HEK293 (cell line): Measurements from ENCODE around the gene SPATA6L.
A peak's percentile ranks its signal among the peaks of the same experiment; 100 is the strongest.

Source experiments
- KLF9 ChIP-seq: fragments of 450-650 bp; formaldehyde crosslinking; IDR thresholded peaks from 2 replicates; pipeline ENCODE4 v1.5.1; 2016; ENCODE audit warnings: missing biosample characterization, missing genetic modification characterization, low read depth
- MZF1 ChIP-seq: fragments of 450-650 bp; formaldehyde crosslinking; IDR thresholded peaks from 2 replicates; pipeline ENCODE4 v1.5.1; 2017; ENCODE audit warnings: missing biosample characterization, missing genetic modification characterization, borderline replicate concordance
- ZBTB44 ChIP-seq: fragments of 450-650 bp; IDR thresholded peaks from 2 replicates; pipeline ENCODE4 v1.5.1; 2018; ENCODE audit warnings: missing biosample characterization, mild to moderate bottlenecking, missing genetic modification characterization
- ZBTB49 ChIP-seq: fragments of 450-650 bp; formaldehyde crosslinking; IDR thresholded peaks from 2 replicates; pipeline ENCODE4 v1.5.1; 2016; ENCODE audit warnings: missing biosample characterization, missing genetic modification characterization, low read depth
- ZNF132 ChIP-seq: fragments of 450-650 bp; formaldehyde crosslinking; IDR thresholded peaks from 2 replicates; pipeline ENCODE4 v1.5.1; 2017; ENCODE audit warnings: missing biosample characterization, missing genetic modification characterization, borderline replicate concordance
- ZNF138 ChIP-seq: fragments of 450-650 bp; formaldehyde crosslinking; IDR thresholded peaks from 2 replicates; pipeline ENCODE4 v1.5.1; 2016; ENCODE audit warnings: missing biosample characterization, missing genetic modification characterization, borderline replicate concordance
- ZNF18 ChIP-seq: fragments of 450-650 bp; formaldehyde crosslinking; IDR thresholded peaks from 2 replicates; pipeline ENCODE4 v1.5.1; 2016; ENCODE audit warnings: missing biosample characterization, missing genetic modification characterization
- ZNF248 ChIP-seq: fragments of 450-650 bp; formaldehyde crosslinking; IDR thresholded peaks from 2 replicates; pipeline ENCODE4 v1.5.1; 2017; ENCODE audit warnings: missing biosample characterization, missing genetic modification characterization
- ZNF292 ChIP-seq: fragments of 450-650 bp; formaldehyde crosslinking; IDR thresholded peaks from 2 replicates; pipeline ENCODE4 v1.5.1; 2016; ENCODE audit warnings: low read depth, missing biosample characterization, missing genetic modification characterization, borderline replicate concordance
- ZNF302 ChIP-seq: fragments of 450-650 bp; formaldehyde crosslinking; IDR thresholded peaks from 2 replicates; pipeline ENCODE4 v1.5.1; 2016; ENCODE audit warnings: missing biosample characterization, missing genetic modification characterization, low read depth
- ZNF391 ChIP-seq: fragments of 450-650 bp; formaldehyde crosslinking; IDR thresholded peaks from 2 replicates; pipeline ENCODE4 v1.5.1; 2016; ENCODE audit warnings: low read depth, missing biosample characterization, missing genetic modification characterization, borderline replicate concordance
- ZNF394 ChIP-seq: fragments of 450-650 bp; formaldehyde crosslinking; IDR thresholded peaks from 2 replicates; pipeline ENCODE4 v1.5.1; 2016; ENCODE audit warnings: missing biosample characterization, missing genetic modification characterization, mild to moderate bottlenecking, moderate library complexity, borderline replicate concordance
- ZNF398 ChIP-seq: fragments of 450-650 bp; formaldehyde crosslinking; IDR thresholded peaks from 2 replicates; pipeline ENCODE4 v1.5.1; 2017; ENCODE audit warnings: missing biosample characterization, missing genetic modification characterization
- ZNF488 ChIP-seq: fragments of 450-650 bp; formaldehyde crosslinking; IDR thresholded peaks from 2 replicates; pipeline ENCODE4 v1.5.1; 2016; ENCODE audit warnings: missing biosample characterization, missing genetic modification characterization
- ZNF514 ChIP-seq: fragments of 450-650 bp; formaldehyde crosslinking; IDR thresholded peaks from 2 replicates; pipeline ENCODE4 v1.5.1; 2016; ENCODE audit warnings: missing biosample characterization, missing genetic modification characterization
- ZNF558 ChIP-seq: fragments of 450-650 bp; formaldehyde crosslinking; IDR thresholded peaks from 2 replicates; pipeline ENCODE4 v1.5.1; 2016; ENCODE audit warnings: missing biosample characterization, missing genetic modification characterization
- ZNF571 ChIP-seq: fragments of 450-650 bp; formaldehyde crosslinking; IDR thresholded peaks from 2 replicates; pipeline ENCODE4 v1.5.0; 2017; ENCODE audit warnings: missing biosample characterization, missing genetic modification characterization
- ZNF629 ChIP-seq: fragments of 450-650 bp; formaldehyde crosslinking; IDR thresholded peaks from 2 replicates; pipeline ENCODE4 v1.5.1; 2017; ENCODE audit warnings: missing biosample characterization, missing genetic modification characterization
- ZNF654 ChIP-seq: fragments of 450-650 bp; formaldehyde crosslinking; IDR thresholded peaks from 2 replicates; pipeline ENCODE4 v1.5.1; 2016; ENCODE audit warnings: low read depth, missing biosample characterization, missing genetic modification characterization
- ZNF747 ChIP-seq: fragments of 450-650 bp; formaldehyde crosslinking; IDR thresholded peaks from 2 replicates; pipeline ENCODE4 v1.5.1; 2016; ENCODE audit warnings: missing biosample characterization, missing genetic modification characterization
- ZNF785 ChIP-seq: fragments of 450-650 bp; formaldehyde crosslinking; IDR thresholded peaks from 2 replicates; pipeline ENCODE4 v1.5.1; 2016; ENCODE audit warnings: missing biosample characterization, missing genetic modification characterization
- ZNF791 ChIP-seq: fragments of 450-650 bp; formaldehyde crosslinking; IDR thresholded peaks from 2 replicates; pipeline ENCODE4 v1.5.1; 2016; ENCODE audit warnings: missing biosample characterization, missing genetic modification characterization
- ZNF830 ChIP-seq: fragments of 450-650 bp; IDR thresholded peaks from 2 replicates; pipeline ENCODE4 v1.5.0; 2018; ENCODE audit warnings: missing biosample characterization, missing genetic modification characterization, low read depth, mild to moderate bottlenecking, moderate library complexity
- TF ChIP-seq, protein P1 (sequence below): fragments of 450-650 bp; formaldehyde crosslinking; IDR thresholded peaks from 2 replicates; pipeline ENCODE4 v1.5.1; 2017; ENCODE audit warnings: missing biosample characterization, missing genetic modification characterization
- TF ChIP-seq, protein P2 (sequence below): fragments of 450-650 bp; formaldehyde crosslinking; IDR thresholded peaks from 2 replicates; pipeline ENCODE4 v1.5.1; 2017; ENCODE audit warnings: missing biosample characterization, missing genetic modification characterization

The SPATA6L gene

DNA sequence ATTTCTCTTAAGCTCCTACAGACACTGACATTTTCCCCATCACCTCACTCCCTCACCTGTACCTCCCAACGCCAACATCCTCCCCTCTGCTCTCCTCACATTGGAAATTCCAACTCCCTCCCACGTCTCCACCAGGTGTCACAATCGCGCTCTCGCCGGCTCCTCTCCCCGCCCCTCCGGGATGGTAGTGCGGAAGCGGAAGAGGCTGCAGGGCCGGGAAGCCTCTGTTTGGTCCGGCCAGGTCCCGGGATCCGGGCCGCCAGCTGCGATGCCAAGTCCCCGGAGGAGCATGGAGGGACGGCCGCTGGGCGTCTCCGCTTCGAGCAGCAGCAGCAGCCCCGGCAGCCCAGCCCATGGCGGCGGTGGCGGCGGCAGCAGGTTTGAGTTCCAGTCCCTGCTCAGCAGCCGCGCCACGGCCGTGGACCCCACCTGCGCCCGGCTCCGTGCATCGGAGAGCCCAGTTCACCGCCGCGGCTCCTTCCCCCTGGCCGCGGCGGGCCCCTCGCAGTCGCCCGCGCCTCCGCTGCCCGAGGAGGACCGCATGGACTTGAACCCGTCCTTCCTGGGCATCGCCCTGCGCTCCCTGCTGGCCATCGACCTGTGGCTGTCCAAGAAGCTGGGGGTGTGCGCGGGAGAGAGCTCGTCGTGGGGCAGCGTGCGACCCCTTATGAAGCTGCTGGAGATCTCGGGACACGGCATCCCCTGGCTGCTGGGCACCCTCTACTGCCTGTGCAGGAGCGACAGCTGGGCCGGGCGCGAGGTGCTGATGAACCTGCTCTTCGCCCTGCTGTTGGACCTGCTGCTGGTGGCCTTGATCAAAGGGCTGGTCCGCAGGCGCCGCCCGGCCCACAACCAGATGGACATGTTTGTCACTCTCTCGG lies 3.9 kb downstream of the SPATA6L start, which contains the start of gene PLPP6 (continued):
- TF ChIP-seq ZBTB49 (tag by site-specific recombination), result no peak
- no peak for TF ChIP-seq ZNF747 (tag by site-specific recombination)
- TF ChIP-seq ZNF488 (tag by site-specific recombination), result no peak
- TF ChIP-seq ZNF558, result no peak
- peak; percentile 18; the same call in 1 of the 2 replicates for TF ChIP-seq KLF9 (tag by site-specific recombination)
- TF ChIP-seq ZNF394 (tag by site-specific recombination), result no peak
- TF ChIP-seq, protein P1, sequence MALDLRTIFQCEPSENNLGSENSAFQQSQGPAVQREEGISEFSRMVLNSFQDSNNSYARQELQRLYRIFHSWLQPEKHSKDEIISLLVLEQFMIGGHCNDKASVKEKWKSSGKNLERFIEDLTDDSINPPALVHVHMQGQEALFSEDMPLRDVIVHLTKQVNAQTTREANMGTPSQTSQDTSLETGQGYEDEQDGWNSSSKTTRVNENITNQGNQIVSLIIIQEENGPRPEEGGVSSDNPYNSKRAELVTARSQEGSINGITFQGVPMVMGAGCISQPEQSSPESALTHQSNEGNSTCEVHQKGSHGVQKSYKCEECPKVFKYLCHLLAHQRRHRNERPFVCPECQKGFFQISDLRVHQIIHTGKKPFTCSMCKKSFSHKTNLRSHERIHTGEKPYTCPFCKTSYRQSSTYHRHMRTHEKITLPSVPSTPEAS (tag by site-specific recombination), result no peak
- TF ChIP-seq ZNF302 (tag by site-specific recombination), result no peak
- TF ChIP-seq ZNF18, result no peak
- TF ChIP-seq ZNF785 (tag by site-specific recombination), result no peak
- no peak for TF ChIP-seq ZNF391 (tag by site-specific recombination)
- TF ChIP-seq, protein P2, sequence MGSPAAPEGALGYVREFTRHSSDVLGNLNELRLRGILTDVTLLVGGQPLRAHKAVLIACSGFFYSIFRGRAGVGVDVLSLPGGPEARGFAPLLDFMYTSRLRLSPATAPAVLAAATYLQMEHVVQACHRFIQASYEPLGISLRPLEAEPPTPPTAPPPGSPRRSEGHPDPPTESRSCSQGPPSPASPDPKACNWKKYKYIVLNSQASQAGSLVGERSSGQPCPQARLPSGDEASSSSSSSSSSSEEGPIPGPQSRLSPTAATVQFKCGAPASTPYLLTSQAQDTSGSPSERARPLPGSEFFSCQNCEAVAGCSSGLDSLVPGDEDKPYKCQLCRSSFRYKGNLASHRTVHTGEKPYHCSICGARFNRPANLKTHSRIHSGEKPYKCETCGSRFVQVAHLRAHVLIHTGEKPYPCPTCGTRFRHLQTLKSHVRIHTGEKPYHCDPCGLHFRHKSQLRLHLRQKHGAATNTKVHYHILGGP (tag by site-specific recombination), result no peak
- peak; percentile 37; the same call in 1 of the 2 replicates for TF ChIP-seq ZNF629 (tag by site-specific recombination)
- no peak for TF ChIP-seq ZNF830
- TF ChIP-seq ZNF791 (tag by site-specific recombination), result no peak
- no peak for TF ChIP-seq MZF1 (tag by site-specific recombination)
- TF ChIP-seq ZNF571 (tag by site-specific recombination), result no peak
- no peak for TF ChIP-seq ZNF138 (tag by site-specific recombination)
- TF ChIP-seq ZNF132 (tag by site-specific recombination), result no peak
- no peak for TF ChIP-seq ZNF514 (tag by site-specific recombination)
- TF ChIP-seq ZNF292 (tag by site-specific recombination), result no peak
- TF ChIP-seq ZBTB44, result no peak
- no peak for TF ChIP-seq ZNF248 (tag by site-specific recombination)
- TF ChIP-seq ZNF654, result peak; percentile 68
- TF ChIP-seq ZNF398 (tag by site-specific recombination), result peak; percentile 36; the same call in 1 of the 2 replicates
